ENCODE data around the gene KCNAB1.

DNA sequence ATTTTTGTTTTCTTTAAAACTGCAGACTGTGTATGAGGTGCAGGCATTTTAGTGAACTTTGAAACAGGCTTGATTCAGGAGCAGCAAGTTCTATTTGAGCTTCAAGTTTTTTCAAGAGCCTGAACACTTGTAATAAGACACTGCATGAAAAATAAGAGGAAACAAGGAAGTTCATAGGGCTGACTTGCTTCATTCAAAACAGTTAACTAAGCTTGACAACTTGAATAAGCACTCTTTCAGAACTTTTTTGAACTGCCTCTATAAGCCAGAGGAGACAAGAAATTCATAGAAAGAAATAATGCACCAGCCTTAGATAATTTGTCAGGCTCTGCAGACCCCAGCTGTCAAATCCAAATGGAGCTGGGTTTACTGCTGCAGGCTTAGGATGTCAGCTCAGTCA lies 304.4 kb downstream of the KCNAB1 start:
- TF ChIP-seq TAF1 (conservative IDR thresholded peaks at IDR 0.05) (no peak), GABPA (IDR thresholded peaks at IDR 0.05 in 1 of 2, conservative IDR thresholded peaks at IDR 0.05 in 1 of 2) (no peak), RAD21 (IDR thresholded peaks at IDR 0.05) (no peak), FOXA1 (IDR thresholded peaks at IDR 0.05) (no peak)
- TF ChIP-seq, protein P1, sequence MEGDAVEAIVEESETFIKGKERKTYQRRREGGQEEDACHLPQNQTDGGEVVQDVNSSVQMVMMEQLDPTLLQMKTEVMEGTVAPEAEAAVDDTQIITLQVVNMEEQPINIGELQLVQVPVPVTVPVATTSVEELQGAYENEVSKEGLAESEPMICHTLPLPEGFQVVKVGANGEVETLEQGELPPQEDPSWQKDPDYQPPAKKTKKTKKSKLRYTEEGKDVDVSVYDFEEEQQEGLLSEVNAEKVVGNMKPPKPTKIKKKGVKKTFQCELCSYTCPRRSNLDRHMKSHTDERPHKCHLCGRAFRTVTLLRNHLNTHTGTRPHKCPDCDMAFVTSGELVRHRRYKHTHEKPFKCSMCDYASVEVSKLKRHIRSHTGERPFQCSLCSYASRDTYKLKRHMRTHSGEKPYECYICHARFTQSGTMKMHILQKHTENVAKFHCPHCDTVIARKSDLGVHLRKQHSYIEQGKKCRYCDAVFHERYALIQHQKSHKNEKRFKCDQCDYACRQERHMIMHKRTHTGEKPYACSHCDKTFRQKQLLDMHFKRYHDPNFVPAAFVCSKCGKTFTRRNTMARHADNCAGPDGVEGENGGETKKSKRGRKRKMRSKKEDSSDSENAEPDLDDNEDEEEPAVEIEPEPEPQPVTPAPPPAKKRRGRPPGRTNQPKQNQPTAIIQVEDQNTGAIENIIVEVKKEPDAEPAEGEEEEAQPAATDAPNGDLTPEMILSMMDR (IDR thresholded peaks at IDR 0.05; ENCODE audit: low read depth, low read length, missing input control) = no peak
- TF ChIP-seq, protein P2, sequence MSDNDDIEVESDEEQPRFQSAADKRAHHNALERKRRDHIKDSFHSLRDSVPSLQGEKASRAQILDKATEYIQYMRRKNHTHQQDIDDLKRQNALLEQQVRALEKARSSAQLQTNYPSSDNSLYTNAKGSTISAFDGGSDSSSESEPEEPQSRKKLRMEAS (IDR thresholded peaks at IDR 0.05) = no peak
- TF ChIP-seq, protein P3, sequence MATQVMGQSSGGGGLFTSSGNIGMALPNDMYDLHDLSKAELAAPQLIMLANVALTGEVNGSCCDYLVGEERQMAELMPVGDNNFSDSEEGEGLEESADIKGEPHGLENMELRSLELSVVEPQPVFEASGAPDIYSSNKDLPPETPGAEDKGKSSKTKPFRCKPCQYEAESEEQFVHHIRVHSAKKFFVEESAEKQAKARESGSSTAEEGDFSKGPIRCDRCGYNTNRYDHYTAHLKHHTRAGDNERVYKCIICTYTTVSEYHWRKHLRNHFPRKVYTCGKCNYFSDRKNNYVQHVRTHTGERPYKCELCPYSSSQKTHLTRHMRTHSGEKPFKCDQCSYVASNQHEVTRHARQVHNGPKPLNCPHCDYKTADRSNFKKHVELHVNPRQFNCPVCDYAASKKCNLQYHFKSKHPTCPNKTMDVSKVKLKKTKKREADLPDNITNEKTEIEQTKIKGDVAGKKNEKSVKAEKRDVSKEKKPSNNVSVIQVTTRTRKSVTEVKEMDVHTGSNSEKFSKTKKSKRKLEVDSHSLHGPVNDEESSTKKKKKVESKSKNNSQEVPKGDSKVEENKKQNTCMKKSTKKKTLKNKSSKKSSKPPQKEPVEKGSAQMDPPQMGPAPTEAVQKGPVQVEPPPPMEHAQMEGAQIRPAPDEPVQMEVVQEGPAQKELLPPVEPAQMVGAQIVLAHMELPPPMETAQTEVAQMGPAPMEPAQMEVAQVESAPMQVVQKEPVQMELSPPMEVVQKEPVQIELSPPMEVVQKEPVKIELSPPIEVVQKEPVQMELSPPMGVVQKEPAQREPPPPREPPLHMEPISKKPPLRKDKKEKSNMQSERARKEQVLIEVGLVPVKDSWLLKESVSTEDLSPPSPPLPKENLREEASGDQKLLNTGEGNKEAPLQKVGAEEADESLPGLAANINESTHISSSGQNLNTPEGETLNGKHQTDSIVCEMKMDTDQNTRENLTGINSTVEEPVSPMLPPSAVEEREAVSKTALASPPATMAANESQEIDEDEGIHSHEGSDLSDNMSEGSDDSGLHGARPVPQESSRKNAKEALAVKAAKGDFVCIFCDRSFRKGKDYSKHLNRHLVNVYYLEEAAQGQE (IDR thresholded peaks at IDR 0.05) = no peak
- TF ChIP-seq, protein P4, sequence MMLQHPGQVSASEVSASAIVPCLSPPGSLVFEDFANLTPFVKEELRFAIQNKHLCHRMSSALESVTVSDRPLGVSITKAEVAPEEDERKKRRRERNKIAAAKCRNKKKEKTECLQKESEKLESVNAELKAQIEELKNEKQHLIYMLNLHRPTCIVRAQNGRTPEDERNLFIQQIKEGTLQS (IDR thresholded peaks at IDR 0.05) = no peak

All from liver (tissue), 3 donors.